ENCODE results near the gene ARRDC4.

DNA sequence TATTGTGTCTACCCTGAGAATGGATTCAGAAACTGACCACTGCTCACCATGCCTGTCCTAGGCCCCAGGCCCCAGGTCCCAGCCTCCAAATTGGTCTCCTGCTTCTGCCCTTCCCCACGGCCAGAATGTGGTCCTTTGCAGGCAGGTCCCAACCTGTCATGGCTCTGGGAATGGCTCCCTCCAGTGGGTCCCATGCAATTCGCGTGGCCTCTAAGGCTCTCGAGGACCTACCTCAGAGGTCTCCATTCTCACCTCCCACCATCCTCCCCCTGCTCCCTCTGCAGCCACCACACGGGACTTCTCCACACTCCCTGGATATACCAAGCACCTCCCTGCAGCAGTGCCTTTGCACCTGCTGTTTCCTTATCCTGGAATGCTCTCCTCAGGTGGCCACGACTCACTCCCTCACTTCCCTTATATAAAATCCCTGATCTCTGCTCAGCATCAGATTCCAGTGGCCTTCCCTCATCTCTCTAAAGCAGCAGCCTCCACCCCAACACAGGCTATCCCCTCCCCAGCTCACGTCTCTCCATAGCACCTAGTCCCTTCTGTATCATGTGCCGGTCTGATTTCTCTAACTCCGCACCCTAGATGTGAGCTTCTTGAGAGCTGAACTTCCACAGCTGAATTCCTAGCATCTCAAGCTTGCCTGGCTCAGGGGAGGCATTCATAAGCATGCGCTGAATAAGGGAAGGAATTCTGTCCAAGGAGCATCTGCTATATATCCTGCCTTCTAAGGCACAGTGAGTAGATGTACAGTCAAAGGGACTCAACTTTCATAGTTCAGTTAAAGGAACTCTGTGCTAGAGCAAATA is 56.9 kb downstream of the ARRDC4 start:
- TF ChIP-seq, protein P1, sequence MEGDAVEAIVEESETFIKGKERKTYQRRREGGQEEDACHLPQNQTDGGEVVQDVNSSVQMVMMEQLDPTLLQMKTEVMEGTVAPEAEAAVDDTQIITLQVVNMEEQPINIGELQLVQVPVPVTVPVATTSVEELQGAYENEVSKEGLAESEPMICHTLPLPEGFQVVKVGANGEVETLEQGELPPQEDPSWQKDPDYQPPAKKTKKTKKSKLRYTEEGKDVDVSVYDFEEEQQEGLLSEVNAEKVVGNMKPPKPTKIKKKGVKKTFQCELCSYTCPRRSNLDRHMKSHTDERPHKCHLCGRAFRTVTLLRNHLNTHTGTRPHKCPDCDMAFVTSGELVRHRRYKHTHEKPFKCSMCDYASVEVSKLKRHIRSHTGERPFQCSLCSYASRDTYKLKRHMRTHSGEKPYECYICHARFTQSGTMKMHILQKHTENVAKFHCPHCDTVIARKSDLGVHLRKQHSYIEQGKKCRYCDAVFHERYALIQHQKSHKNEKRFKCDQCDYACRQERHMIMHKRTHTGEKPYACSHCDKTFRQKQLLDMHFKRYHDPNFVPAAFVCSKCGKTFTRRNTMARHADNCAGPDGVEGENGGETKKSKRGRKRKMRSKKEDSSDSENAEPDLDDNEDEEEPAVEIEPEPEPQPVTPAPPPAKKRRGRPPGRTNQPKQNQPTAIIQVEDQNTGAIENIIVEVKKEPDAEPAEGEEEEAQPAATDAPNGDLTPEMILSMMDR (IDR thresholded peaks at IDR 0.05; ENCODE audit: low read length): no peak
- TF ChIP-seq EZH2 (optimal IDR thresholded peaks at IDR 0.05; ENCODE audit: low read depth, low read length): no peak
- no peak for TF ChIP-seq EZH2phosphoT487 (IDR thresholded peaks at IDR 0.05; ENCODE audit: low read length)
